Fibroblast of the aortic adventitia (primary cell): Measurements from ENCODE around the gene ING5. TPM values are rescaled to one million over a fixed set of nuclear protein-coding genes. Genes with fewer than 3 reads are reported as not detected.

ENCODE experiments used
- DNase-seq: peaks from one replicate; pipeline ENCODE4 v3.0.0-alpha.2; 2010; ENCODE audit warnings: low read depth
- H3K4me3 ChIP-seq: 2 replicates; pipeline ENCODE4 v1.5.1; 2011; ENCODE audit warnings: low read depth, mild to moderate bottlenecking, control low read depth, low read length, moderate library complexity
- total RNA-seq: library from RNA; depleted of rRNA; stranded (reverse); fragments of >200 nt; gene quantifications from 2 replicates; pipeline ENCODE4 v1.2.3, GENCODE V29; 2012; ENCODE audit warnings: low replicate concordance
- TF ChIP-seq, protein P1 (sequence below): IDR thresholded peaks from 2 replicates; pipeline ENCODE4 v1.5.1; 2011; ENCODE audit warnings: mild to moderate bottlenecking, low read length, control low read depth, inconsistent platforms; ENCODE audit not compliant: insufficient read depth

The ING5 gene
- total RNA-seq, result 14.6 and 29.2 TPM in 2 replicates

DNA sequence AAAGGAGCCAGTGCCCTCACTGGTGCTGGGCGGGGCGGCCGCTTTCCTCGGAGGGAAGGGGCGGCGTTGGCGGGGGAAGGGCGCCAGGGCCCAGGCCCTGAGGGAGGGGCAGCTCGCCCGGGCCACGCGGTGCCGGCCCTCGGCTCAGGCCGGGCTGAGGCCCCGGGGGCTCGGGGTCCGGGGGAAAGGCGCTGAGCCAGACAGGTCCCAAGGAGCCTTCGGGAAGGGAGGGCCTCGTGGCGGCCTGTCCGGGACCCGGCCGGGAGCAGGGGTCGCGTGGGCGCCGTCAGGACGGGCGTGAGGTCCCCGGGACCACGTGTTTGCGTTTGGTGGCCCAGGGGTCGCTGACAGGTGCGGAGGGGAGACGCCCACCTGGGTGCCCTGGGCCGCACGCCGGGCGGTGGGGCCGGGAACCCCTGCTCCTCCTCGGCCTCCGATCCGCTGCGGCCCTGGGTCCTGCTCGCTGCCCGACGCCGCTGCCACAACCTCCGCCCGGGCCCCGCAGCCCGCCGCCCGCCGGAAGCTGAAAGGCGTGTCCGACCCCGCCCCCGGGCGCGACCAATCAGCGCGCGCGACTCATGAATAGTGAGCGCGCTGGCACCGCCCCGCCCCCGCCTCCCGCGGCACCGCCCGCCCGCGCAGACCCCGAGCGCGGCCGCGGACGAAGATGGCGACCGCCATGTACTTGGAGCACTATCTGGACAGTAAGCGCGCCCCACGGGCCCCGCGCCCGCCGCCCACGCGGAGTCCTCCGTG lies at the start of gene ING5:
ING5 (plus strand) TSS at position 641 of the 756 bp plus-strand sequence; CDS start at position 668, 27 bp downstream.
- DNase-seq, result peak; percentile 85
- TF ChIP-seq, protein P1, sequence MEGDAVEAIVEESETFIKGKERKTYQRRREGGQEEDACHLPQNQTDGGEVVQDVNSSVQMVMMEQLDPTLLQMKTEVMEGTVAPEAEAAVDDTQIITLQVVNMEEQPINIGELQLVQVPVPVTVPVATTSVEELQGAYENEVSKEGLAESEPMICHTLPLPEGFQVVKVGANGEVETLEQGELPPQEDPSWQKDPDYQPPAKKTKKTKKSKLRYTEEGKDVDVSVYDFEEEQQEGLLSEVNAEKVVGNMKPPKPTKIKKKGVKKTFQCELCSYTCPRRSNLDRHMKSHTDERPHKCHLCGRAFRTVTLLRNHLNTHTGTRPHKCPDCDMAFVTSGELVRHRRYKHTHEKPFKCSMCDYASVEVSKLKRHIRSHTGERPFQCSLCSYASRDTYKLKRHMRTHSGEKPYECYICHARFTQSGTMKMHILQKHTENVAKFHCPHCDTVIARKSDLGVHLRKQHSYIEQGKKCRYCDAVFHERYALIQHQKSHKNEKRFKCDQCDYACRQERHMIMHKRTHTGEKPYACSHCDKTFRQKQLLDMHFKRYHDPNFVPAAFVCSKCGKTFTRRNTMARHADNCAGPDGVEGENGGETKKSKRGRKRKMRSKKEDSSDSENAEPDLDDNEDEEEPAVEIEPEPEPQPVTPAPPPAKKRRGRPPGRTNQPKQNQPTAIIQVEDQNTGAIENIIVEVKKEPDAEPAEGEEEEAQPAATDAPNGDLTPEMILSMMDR, result peak; percentile 43
- H3K4me3 ChIP-seq, result peak within 1 kb of the TSS; percentile 84

DNA sequence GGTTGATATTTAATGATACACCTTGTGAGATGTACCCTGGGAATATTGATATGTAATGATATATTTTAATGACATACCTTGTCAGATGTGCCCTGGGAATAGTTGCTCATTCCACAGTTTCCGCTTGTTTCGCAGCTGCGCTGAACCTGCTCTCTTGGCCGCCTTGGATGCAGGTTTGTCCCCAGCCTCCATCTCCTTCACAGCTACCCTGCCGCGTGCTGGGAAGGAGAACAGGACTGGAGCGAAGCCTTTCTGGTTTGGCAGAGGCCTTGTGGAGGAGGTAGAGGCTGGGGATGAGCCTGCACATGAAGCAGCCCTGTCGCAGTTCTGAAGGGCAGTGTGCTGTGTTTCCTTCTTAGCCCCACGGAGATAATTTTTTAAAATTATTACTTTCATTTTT lies 49.7 kb upstream of the ING5 start:
- no peak overlapping the region for H3K4me3 ChIP-seq
- no peak for DNase-seq
- TF ChIP-seq, protein P1, result no peak

DNA sequence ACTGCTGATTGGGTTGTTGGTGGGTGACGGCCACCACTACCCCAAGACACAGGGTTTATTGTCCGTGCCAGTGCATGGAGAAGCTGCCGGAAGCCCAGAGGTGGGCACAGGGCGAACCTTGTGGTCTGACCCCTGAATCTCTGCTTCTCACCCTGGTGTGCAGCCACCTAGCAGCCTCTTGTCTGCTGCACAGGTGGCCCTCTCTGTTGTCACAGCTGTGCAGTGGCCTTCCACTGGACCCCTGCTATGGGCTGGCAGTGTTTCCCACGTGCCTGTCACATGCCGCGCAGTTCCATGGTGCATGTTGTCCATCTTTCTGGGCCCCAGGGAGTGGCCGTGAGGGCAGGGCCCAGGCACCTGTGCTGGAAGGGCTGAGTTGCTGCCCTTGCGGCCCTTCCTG lies 49.1 kb upstream of the ING5 start:
- TF ChIP-seq, protein P1, result no peak
- no peak overlapping the region for H3K4me3 ChIP-seq
- DNase-seq, result no peak

DNA sequence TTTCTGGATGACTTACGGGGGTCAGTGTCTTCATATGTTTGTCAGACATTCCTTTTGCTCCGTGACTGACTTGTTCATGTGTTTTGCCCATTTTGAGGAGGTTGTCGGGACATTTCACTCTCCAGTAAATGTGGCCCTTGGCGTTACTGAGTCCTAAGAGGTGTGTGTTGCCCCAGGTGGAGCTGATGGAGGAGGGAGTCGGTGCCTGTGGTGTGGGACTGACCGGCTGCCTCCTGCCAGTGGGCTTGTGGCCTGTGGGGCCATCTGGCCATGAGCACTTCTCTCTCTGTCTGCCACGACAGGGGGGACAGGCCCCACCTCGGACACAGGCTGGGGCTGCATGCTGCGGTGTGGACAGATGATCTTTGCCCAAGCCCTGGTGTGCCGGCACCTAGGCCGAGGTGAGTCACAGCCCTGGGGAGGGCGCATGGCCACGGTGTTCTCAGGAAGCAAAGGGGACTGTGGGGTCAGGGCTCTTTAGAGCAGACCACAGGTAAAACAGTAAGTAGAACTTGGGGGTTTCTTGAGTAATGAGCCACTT lies 48.6 kb upstream of the ING5 start:
- no peak overlapping the region for H3K4me3 ChIP-seq
- DNase-seq, result no peak
- TF ChIP-seq, protein P1, result no peak

DNA sequence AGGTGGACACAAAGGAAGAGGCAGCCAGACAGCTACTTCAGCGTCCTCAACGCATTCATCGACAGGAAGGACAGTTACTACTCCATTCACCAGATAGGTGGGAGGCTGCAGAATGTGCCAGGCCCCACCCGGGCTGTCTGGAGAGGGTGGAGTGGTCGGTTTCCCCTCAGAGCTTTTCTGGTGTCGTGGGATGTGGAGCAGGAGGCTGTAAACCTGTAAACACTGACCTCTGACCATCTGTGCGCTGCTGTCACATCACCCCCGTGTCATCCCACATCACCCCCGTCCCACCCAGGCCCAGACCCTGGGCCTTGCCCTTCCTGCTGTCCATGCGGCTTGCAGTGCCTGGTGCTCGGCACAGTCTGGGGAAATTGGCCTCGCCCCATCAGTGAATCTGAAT lies 47.3 kb upstream of the ING5 start:
- TF ChIP-seq, protein P1, result no peak
- DNase-seq, result no peak
- H3K4me3 ChIP-seq, result no peak overlapping the region

DNA sequence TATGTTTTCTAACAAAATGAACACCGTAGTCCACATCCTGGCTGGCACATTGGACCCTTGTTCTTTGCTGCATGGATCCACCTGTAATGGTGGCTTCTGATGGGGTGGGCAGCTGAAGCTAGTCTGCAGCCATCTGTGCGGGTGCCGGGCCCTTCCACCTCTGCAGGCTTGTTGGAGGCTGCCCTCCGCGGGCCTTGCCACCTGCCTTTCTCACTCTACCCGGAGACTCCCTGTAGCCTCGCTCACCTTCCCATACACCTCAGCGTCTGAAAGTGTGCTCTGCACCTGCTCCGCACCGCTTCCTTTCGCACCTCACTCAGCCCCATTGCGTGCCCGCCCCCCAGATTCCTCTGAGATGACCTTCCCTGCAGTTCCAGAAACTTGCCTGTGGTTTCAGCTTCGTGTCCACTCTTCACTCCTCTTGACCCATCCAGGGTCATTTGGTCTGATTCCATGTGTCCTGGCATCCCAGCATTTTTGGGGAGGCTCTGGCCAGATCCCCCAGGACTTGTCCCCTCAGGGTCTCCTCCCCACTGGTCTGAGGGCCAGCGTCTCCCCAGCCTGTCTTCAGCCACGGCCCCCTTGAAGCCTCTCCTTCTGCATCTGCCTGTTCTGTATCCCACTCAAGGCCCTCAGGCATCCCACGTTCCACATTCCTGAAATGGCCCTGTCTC lies 46.2 kb upstream of the ING5 start:
- no peak overlapping the region for H3K4me3 ChIP-seq
- DNase-seq, result no peak
- TF ChIP-seq, protein P1, result no peak
